K562 (cell line): ENCODE results near the gene HMX3. TPM values are rescaled to one million over a fixed set of nuclear protein-coding genes. Genes with fewer than 3 reads are reported as not detected.
A peak's percentile ranks its signal among the peaks of the same experiment; 100 is the strongest.

Experiments used
- MGA ChIP-seq: fragments of 450-650 bp; IDR thresholded peaks from 2 replicates; pipeline ENCODE4 v1.6.1; 2016; ENCODE audit warnings: mild to moderate bottlenecking, moderate library complexity
- PRDM10 ChIP-seq: fragments of 450-650 bp; IDR thresholded peaks from 2 replicates; pipeline ENCODE4 v1.6.1; 2018; ENCODE audit not compliant: partially characterized antibody
- ZBTB1 ChIP-seq: sonication (generic); formaldehyde crosslinking; IDR thresholded peaks from 2 replicates; pipeline ENCODE4 v1.8.1; 2023; ENCODE audit warnings: missing genetic modification reagents, low read depth, mild to moderate bottlenecking, borderline replicate concordance
- polyA plus RNA-seq, 8 experiments: library from polyadenylated mRNA; depleted of rRNA in 4 of 8; stranded (reverse) in 5 of 8; unstranded in 3 of 8; fragments of >200 nt; fragmentation: Nextera tagmentation in 2 of 8; fragmentation: Illumina TruSeq in 1 of 8; extraction: Ambion mirVana in 2 of 8; extraction: Trizol in 1 of 8; gene quantifications; 2 replicates each; pipeline versions ENCODE4 v1.2.1 to v1.2.3, GENCODE V29; 2011 to 2014; ENCODE audit warnings: inconsistent platforms in 1 of 8, missing spikeins in 1 of 8
- total RNA-seq, 7 experiments: library from RNA; depleted of rRNA in 6 of 7; stranded (reverse); fragments of >200 nt in 6 of 7; fragmentation: Illumina TruSeq in 2 of 7; extraction: Trizol in 2 of 7; gene quantifications; 2 replicates each; pipeline versions ENCODE4 v1.2.1 to v1.2.3, GENCODE V29; 2011 to 2021; ENCODE audit warnings: low replicate concordance in 1 of 7

The HMX3 gene
- total and polyA plus RNA-seq, 9 of the 15 experiments (the other 6 are each of a cell fraction or from before 2014, with no cell fraction given): 0.55 to 43.5 (median 7.4) TPM; not detected in 2

GRCh38 chr10:123153486-123154091 is 17.8 kb downstream of the HMX3 start (continued):
- TF ChIP-seq PRDM10 (no peak), ZBTB1 (no peak), MGA (peak; percentile 94)
